HepG2 (cell line): ENCODE measurements around the gene SERPINF2. TPM values are rescaled to one million over a fixed set of nuclear protein-coding genes. Genes with fewer than 3 reads are reported as not detected.

Experiments used
- ARID4A ChIP-seq: sonication (generic); formaldehyde crosslinking; IDR thresholded peaks from 2 replicates; pipeline ENCODE4 v1.5.0; 2020; ENCODE audit warnings: mild to moderate bottlenecking, missing genetic modification reagents, borderline replicate concordance
- BORCS8-MEF2B ChIP-seq: sonication (generic); formaldehyde crosslinking; IDR thresholded peaks from 2 replicates; pipeline ENCODE4 v1.8.0; 2022; ENCODE audit warnings: mild to moderate bottlenecking, missing genetic modification reagents
- HNF4G ChIP-seq, 2 experiments: sonication (generic) in 1 of 2; formaldehyde crosslinking in 1 of 2; IDR thresholded peaks; 2 replicates each; pipeline versions ENCODE4 v1.4.0 to v1.6.1; 2011 to 2020; ENCODE audit warnings: borderline replicate concordance in 2 of 2, low read depth in 2 of 2, mild to moderate bottlenecking in 2 of 2, low read length in 1 of 2, missing genetic modification reagents in 1 of 2, moderate library complexity in 1 of 2
- IKZF1 ChIP-seq: fragments of 450-650 bp; IDR thresholded peaks from 2 replicates; pipeline ENCODE4 v1.7.1; 2016
- SALL1 ChIP-seq: sonication (generic); formaldehyde crosslinking; IDR thresholded peaks from 2 replicates; pipeline ENCODE4 v1.8.0; 2022; ENCODE audit warnings: mild to moderate bottlenecking, missing genetic modification reagents
- TBX2 ChIP-seq: sonication (generic); formaldehyde crosslinking; IDR thresholded peaks from 2 replicates; pipeline ENCODE4 v1.5.0; 2020; ENCODE audit warnings: missing genetic modification reagents, mild to moderate bottlenecking, borderline replicate concordance
- THAP9 ChIP-seq: sonication (generic); formaldehyde crosslinking; IDR thresholded peaks from 2 replicates; pipeline ENCODE4; 2020; ENCODE audit warnings: missing genetic modification reagents, mild to moderate bottlenecking, borderline replicate concordance
- ZBTB7A ChIP-seq: sonication (generic); formaldehyde crosslinking; IDR thresholded peaks from 2 replicates; pipeline ENCODE4 v1.8.0; 2022; ENCODE audit warnings: mild to moderate bottlenecking, missing genetic modification reagents
- ZNF225 ChIP-seq: sonication (generic); formaldehyde crosslinking; IDR thresholded peaks from 2 replicates; pipeline ENCODE4 v1.4.0; 2020; ENCODE audit warnings: mild to moderate bottlenecking, missing genetic modification reagents
- ZNF720 ChIP-seq: sonication (generic); formaldehyde crosslinking; IDR thresholded peaks from 2 replicates; pipeline ENCODE4 v1.4.0; 2020; ENCODE audit warnings: missing genetic modification reagents
- polyA plus RNA-seq, 8 experiments: library from polyadenylated mRNA; depleted of rRNA in 3 of 8; stranded (reverse) in 7 of 8; unstranded in 1 of 8; fragments of >200 nt; fragmentation: Illumina TruSeq in 4 of 8; extraction: Trizol in 4 of 8; gene quantifications; 2 replicates each; pipeline versions ENCODE4 v1.2.1 to v1.2.3, GENCODE V29; 2011 to 2016; ENCODE audit warnings: low read depth in 4 of 8, missing spikeins in 1 of 8, mixed read lengths in 1 of 8; ENCODE audit not compliant: insufficient read depth in 1 of 8
- total RNA-seq, 5 experiments: library from RNA; depleted of rRNA; stranded (reverse); fragments of >200 nt; fragmentation: Illumina TruSeq; extraction: Trizol; gene quantifications; 2 replicates each; pipeline ENCODE4 v1.2.3, GENCODE V29; 2016; ENCODE audit warnings: low read depth in 1 of 5

SERPINF2 gene
- total and polyA plus RNA-seq, 2 of the 13 experiments (the other 11 are each of a cell fraction or from before 2014, with no cell fraction given), result 309 to 548 TPM

GRCh38 chr17:1713878-1714426, 28.7 kb upstream of the SERPINF2 start (continued):
- TF ChIP-seq ZBTB7A (CRISPR knock-in tag) (peak; percentile 45; the same call in 1 of the 2 replicates), ZNF720 (CRISPR knock-in tag) (no peak), IKZF1 (no peak), ARID4A (no peak), ZNF225 (CRISPR knock-in tag) (no peak), THAP9 (CRISPR knock-in tag) (0 out of 2 replicates have a peak, but pooled peaks have one; percentile 6), HNF4G (IDR thresholded peaks at IDR 0.05; ENCODE audit: borderline replicate concordance, low read depth, low read length) (peak; percentile 17; the same call in 1 of the 2 replicates), HNF4G (CRISPR knock-in tag; IDR thresholded peaks at IDR 0.05; ENCODE audit: borderline replicate concordance, low read depth) (no peak), BORCS8-MEF2B (peak; percentile 46; the same call in 1 of the 2 replicates), TBX2 (CRISPR knock-in tag) (0 out of 2 replicates have a peak, but pooled peaks have one; percentile 43), SALL1 (CRISPR knock-in tag) (peak; percentile 44; the same call in 1 of the 2 replicates)
